ENCODE results near the gene PPP3CA. TPM values are rescaled to one million over a fixed set of nuclear protein-coding genes. Genes with fewer than 3 reads are reported as not detected.

The PPP3CA gene
- total and polyA plus RNA-seq, 2 of the 8 experiments (the other 6 are each of a cell fraction or from before 2014, with no cell fraction given) = 7.9 to 35.0 TPM

GRCh38 chr4:101252721-101253120 is 94.6 kb downstream of the PPP3CA start:
- Histone ChIP-seq H3K9me3 (ENCODE audit: insufficient read depth in 2 of 2, low read depth in 1 of 2, low read length in 1 of 2) (no peaks in the 10 kb centered on the region), H2BK12ac (ENCODE audit: low read depth, low read length) (no peak overlapping the region), H3K4me2 (ENCODE audit: insufficient read depth in 1 of 2, low read depth in 2 of 2, low read length in 2 of 2) (no peak overlapping the region), H3K14ac (ENCODE audit: insufficient read length) (no peak overlapping the region), H3K18ac (ENCODE audit: extremely low read depth, low read length) (no peak overlapping the region), H3K4me1 (replicated peaks in 1 of 4; ENCODE audit: control insufficient read depth in 3 of 4, insufficient read depth in 4 of 4, low read length in 3 of 4) (0 out of 7 replicates have a peak, but pooled peaks cover 0 to 2% (median 0%) of the 10 kb centered on the region in 4 experiments), H3K79me2 (ENCODE audit: control insufficient read depth in 1 of 2, insufficient read depth in 2 of 2, low read length in 2 of 2) (peaks cover 0 to 39% of the 10 kb centered on the region in 2 experiments; a peak in 2 of 4 replicates), H2BK120ac (replicated peaks; ENCODE audit: low read depth, low read length) (no peak overlapping the region), H3K4me3 (ENCODE audit: extremely low read depth in 1 of 4, insufficient read depth in 2 of 4, low read depth in 3 of 4, low read length in 4 of 4) (no peak overlapping the region), H3K23ac (ENCODE audit: insufficient read length) (no peak overlapping the region), H3K9ac (replicated peaks in 1 of 4; ENCODE audit: extremely low read depth in 1 of 4, low read depth in 3 of 4, low read length in 3 of 4) (no peak overlapping the region), H3K4ac (replicated peaks; ENCODE audit: insufficient read length, low read depth, low read length) (no peak overlapping the region), H3K56ac (replicated peaks; ENCODE audit: insufficient read length, low read depth, low read length) (no peak overlapping the region), H2BK5ac (ENCODE audit: low read depth, low read length) (no peak overlapping the region), H2BK15ac (ENCODE audit: low read length) (no peak overlapping the region), H2AFZ (ENCODE audit: low read length) (no peak overlapping the region), H4K91ac (replicated peaks; ENCODE audit: insufficient read length, low read length) (no peak overlapping the region), H3K23me2 (ENCODE audit: low read depth, low read length) (no peaks in the 10 kb centered on the region), H4K20me1 (replicated peaks in 1 of 2; ENCODE audit: control insufficient read depth in 1 of 2, insufficient read depth in 2 of 2, low read length in 2 of 2) (peaks cover 1 to 2% of the 10 kb centered on the region in 2 experiments), H2AK5ac (ENCODE audit: low read depth, low read length) (no peak overlapping the region), H4K5ac (ENCODE audit: insufficient read length, low read depth, low read length) (no peak overlapping the region), H3K27me3 (replicated peaks in 1 of 4; ENCODE audit: control insufficient read depth in 3 of 4, extremely low read depth in 1 of 4, insufficient read depth in 3 of 4, low read length in 3 of 4) (no peaks in the 10 kb centered on the region), H4K8ac (ENCODE audit: extremely low read depth, insufficient read depth, low read length) (no peak overlapping the region), H2BK20ac (ENCODE audit: low read length) (no peak overlapping the region), H3K79me1 (ENCODE audit: low read depth, low read length) (no peaks in the 10 kb centered on the region), H3K36me3 (ENCODE audit: control insufficient read depth in 2 of 4, insufficient read depth in 4 of 4, low read length in 3 of 4) (no peaks in the 10 kb centered on the region), H3K27ac (ENCODE audit: low read depth, low read length) (no peak overlapping the region)
- DNase-seq (ENCODE audit: low read depth in 1 of 2, low spot score in 2 of 2) (no peak), FAIRE-seq (no peak)
- WGBS, 2 experiments (ENCODE audit: extremely low coverage in 1 of 2, insufficient coverage in 1 of 2, insufficient read length in 1 of 2, insufficient replicate concordance in 2 of 2, low coverage in 1 of 2, low lambda C conversion rate in 2 of 2, missing lambda C conversion rate in 1 of 2) = 72% methylated on average over 2 of the region's 2 CpGs; no CpG with 5 or more reads in 1 of the 2 experiments
- ChIA-PET CTCF (ENCODE audit: partially characterized antibody) (no interaction called here), POLR2A (ENCODE audit: partially characterized antibody) (no interaction called here)
- TF ChIP-seq EP300 (IDR thresholded peaks at IDR 0.05; ENCODE audit: borderline replicate concordance in 1 of 2, low read depth in 2 of 2, low read length in 2 of 2) = no peak
- no peak for TF ChIP-seq POLR2A (IDR thresholded peaks at IDR 0.05; ENCODE audit: control extremely low read depth in 1 of 2, low read depth in 2 of 2, low read length in 2 of 2)
- no peak for TF ChIP-seq ATF2 (IDR thresholded peaks at IDR 0.05; ENCODE audit: low read length)
- TF ChIP-seq TCF12 (IDR thresholded peaks at IDR 0.05; ENCODE audit: low read depth, low read length) = no peak

Measured in H1 (cell line).